KOPT-K1 (cell line): Measurements from ENCODE around the gene DNAJB1.
"Not testable (repeated sequence)": the region's sequence is repeated elsewhere in the genome, so short reads cannot be mapped to it uniquely, and the experiment has no call there.

ENCODE experiments used
- H3K27ac ChIP-seq: fragments of 200-600 bp; sonication (generic); 2 replicates; pipeline ENCODE4 v1.5.1; 2016; ENCODE audit warnings: antibody characterized with exemption, mild to moderate bottlenecking, low read depth, low read length; ENCODE audit not compliant: poor library complexity, severe bottlenecking
- H3K36me3 ChIP-seq: fragments of 200-600 bp; sonication (generic); 2 replicates; pipeline ENCODE4 v1.5.1; 2017; ENCODE audit warnings: antibody characterized with exemption, mild to moderate bottlenecking, low read length, moderate library complexity; ENCODE audit not compliant: insufficient read depth
- H3K9me3 ChIP-seq: fragments of 200-600 bp; sonication (generic); 2 replicates; pipeline ENCODE4 v1.5.1; 2017; ENCODE audit warnings: antibody characterized with exemption, low read length, mild to moderate bottlenecking; ENCODE audit not compliant: insufficient read depth, poor library complexity, severe bottlenecking

Gene DNAJB1

DNA sequence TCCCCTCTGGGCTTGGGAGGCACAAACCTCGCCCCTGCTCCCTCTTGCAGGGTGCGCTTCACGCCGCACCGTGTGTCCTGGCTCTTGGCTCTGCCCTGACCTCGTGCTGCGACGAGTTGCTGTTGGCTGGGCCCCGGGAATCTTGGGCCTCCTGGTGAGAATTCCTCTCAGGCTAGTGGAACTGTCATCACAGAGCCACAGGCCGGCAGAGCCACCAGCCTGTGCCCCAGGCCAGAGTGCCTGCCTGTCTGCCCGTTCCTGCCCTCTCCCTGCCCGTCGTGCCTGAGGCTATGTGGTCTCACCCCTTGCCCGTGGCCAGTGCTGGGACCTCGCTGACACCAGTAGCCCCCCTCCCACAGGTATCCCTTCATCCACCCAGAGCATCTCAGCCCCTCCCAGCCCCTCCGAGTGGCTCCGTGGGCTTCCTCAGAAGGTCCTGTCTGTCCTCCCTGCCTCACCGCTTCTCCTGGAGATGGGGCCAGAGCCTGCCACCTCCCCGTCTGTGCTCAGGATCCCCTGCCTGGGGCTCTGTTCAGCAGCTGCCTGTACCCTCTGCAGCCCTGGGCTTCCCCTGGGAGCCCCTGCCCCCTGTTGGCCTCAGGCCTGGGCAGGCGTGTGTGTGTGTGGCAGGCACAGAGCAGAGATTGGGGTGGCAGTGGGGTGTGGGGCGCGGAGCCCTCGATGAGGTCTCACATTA, 40.3 kb upstream of the DNAJB1 start:
- Histone ChIP-seq H3K9me3 (no peaks in the 10 kb centered on the region), H3K36me3 (peaks cover 20% of the 10 kb centered on the region), H3K27ac (no peak overlapping the region)

DNA sequence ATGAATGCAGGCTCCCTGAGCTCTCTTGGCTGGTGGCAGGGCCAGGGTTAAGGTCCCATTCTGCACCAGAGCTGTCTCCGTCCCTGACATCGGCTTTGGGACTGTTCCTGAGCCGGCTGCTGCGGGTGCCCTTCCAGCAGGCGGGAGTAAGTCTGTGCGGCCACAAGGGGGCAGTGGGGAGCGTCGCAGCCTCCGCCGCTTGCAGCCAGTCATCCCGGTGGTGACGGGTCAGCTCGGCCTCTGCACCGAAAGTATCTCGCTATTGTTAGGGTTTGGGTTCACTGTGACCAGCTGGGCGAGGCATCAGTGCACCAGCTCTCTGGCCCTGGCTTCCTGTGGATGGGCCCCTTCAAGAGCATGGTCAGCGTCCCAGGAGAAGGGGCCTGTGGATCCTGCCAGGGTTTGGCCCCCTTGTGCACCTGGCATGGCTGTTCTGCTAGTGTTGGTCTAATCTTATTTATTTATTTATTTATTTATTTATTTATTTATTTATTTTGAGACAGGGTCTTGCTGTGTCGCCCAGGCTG, 38.5 kb upstream of the DNAJB1 start:
- H3K9me3 ChIP-seq = no peaks in the 10 kb centered on the region
- H3K27ac ChIP-seq = no peak overlapping the region

DNA sequence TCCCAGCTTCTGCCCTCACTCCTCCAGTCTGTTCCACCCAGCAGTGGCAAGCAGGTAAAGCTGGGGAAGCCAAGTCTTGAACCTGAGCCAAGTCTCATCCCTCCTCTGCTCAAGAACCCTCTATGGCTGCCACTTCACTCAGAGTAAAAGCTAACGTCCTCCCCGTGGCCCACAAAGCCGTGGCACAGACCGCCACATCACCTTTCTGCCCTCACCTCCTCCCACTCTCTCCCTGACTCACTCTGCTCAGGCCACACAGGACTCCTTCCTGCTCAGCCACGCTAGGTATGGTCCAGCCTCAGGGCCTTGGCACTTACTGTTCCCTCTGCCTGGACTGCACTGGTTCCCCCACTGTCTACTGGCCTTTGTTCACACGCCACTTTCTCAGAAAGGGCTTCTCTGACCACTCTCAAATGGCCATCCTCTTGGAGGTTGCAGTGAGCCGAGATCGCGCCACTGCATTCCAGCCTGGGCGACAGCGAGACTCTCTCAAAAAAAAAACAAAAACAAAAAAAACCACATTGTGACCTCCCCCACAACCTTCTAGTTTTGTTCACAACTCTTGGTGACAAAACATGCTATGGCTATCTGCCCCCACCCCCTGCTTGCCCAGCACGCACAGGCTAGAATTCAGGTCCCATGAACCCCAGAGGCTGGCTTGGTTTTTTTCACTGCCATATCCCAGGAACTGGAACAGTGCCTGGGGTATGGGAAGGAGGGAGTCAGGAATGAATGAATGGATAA, 37.9 kb upstream of the DNAJB1 start:
- H3K9me3 ChIP-seq = no peaks in the 10 kb centered on the region
- H3K27ac ChIP-seq = no peak overlapping the region
- H3K36me3 ChIP-seq = peaks cover 21% of the 10 kb centered on the region; the same call in 1 of the 2 replicates

More for the DNA sequence above, 38.5 kb upstream of the DNAJB1 start:
- peaks cover 21% of the 10 kb centered on the region; the same call in 1 of the 2 replicates for H3K36me3 ChIP-seq

DNA sequence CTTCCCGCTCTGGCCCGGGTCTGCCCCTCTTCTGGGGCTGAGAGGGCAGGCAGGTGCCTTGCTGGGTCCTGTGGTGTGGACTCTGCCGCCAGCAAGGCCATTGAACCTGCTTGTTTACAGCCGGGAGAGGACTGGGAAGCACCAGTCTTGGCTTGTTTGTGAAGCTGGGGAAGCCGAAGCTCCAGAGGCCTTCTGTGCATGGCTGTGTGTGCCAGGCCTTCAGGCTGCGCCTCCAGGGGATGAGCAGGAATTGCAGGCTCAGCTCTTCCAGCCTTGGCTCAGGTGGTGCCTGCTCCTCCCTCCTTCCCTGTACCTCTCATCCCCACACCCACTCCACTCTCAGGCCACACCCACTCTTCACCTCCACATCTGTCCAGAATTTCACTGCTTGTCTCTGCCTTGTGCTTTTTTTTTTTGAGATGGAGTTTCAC, 36.2 kb upstream of the DNAJB1 start:
- peaks cover 32% of the 10 kb centered on the region; the same call in 1 of the 2 replicates for H3K36me3 ChIP-seq
- H3K27ac ChIP-seq = no peak overlapping the region
- no peaks in the 10 kb centered on the region for H3K9me3 ChIP-seq

DNA sequence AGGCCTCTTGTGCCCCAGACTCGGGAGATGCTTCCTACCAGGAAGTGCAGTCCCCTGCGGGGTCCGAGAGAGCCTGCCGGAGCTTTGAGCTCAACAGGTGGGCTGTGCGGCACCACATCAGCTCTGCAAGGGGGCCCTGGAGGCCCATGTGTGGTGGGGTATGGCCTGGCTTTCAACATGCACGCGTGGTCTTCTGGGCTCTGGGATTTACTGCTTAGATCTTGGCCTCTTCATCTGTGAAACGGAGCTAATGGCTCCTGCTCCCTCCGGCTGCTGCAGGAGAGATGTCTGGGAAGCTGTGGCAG, 35.7 kb upstream of the DNAJB1 start:
- Histone ChIP-seq H3K27ac (no peak overlapping the region), H3K9me3 (no peaks in the 10 kb centered on the region), H3K36me3 (peaks cover 37% of the 10 kb centered on the region; the same call in 1 of the 2 replicates)

DNA sequence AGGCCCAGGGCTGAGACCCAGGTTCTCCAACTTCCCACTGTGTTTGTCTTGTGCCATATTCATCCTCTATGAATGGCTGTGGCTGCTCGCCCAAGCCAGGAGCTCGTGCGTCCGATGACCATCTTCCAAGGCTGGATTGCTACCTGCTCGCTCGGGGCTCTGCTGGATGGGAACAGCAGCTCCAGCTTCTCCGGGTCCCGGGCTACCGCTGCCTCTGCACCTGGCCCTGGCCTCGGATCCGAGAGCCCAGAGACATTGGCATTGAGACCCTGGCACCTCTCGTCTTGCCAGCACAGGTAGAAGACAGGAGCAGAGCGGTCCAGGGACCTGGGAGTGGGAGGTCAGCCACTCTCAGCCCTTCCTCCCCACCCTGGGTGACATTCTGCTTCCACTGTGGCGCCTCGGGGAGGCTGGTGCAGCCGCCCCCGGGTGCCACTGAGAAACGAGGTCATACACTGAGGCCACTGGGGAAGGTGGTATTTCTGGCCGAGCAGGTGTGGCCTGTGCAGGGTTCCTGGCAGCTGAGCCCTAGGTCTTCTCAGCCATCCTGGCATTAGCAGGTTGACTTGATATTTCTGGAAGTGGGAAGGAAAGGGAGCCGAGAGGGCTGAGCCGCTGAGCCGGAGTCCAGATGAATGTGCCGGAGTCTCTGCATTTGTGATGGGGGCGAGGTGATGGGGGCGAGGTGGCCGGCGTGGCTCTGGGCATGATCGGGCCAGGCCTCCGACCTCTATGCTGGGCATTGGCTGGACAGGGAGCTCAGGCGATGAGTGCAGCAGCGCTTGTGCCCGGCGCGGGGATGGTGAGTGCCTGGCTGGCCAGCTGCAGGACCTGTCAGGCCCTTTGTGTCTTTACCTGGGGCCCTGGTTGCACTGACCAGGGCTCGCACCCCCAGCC, 35.1 kb upstream of the DNAJB1 start:
- Histone ChIP-seq H3K27ac (no peak overlapping the region), H3K9me3 (no peaks in the 10 kb centered on the region)

DNA sequence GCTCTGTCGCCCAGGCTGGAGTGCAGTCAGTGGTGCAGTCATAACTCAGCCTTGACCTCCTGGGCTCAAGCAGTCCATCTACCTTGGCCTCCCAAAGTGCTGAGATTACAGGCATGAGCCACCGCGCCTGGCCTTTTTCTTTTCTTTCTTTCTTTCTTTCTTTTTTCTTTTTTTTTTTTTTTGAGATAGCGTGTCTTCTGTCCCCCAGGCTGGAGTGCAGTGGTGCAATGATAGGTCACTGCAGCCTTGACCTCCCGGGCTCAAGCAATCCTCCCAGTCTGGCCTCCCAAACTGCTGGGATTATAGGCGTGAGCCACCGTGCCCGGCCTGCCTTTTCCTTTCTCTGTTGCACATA, 33.8 kb upstream of the DNAJB1 start:
- peak overlapping the region; percentile 11 for H3K27ac ChIP-seq
- H3K36me3 ChIP-seq = peaks cover 45% of the 10 kb centered on the region; the same call in 1 of the 2 replicates
- H3K9me3 ChIP-seq = not testable (repeated sequence)

More for the DNA sequence above, 35.1 kb upstream of the DNAJB1 start:
- peaks cover 43% of the 10 kb centered on the region; the same call in 1 of the 2 replicates for H3K36me3 ChIP-seq

DNA sequence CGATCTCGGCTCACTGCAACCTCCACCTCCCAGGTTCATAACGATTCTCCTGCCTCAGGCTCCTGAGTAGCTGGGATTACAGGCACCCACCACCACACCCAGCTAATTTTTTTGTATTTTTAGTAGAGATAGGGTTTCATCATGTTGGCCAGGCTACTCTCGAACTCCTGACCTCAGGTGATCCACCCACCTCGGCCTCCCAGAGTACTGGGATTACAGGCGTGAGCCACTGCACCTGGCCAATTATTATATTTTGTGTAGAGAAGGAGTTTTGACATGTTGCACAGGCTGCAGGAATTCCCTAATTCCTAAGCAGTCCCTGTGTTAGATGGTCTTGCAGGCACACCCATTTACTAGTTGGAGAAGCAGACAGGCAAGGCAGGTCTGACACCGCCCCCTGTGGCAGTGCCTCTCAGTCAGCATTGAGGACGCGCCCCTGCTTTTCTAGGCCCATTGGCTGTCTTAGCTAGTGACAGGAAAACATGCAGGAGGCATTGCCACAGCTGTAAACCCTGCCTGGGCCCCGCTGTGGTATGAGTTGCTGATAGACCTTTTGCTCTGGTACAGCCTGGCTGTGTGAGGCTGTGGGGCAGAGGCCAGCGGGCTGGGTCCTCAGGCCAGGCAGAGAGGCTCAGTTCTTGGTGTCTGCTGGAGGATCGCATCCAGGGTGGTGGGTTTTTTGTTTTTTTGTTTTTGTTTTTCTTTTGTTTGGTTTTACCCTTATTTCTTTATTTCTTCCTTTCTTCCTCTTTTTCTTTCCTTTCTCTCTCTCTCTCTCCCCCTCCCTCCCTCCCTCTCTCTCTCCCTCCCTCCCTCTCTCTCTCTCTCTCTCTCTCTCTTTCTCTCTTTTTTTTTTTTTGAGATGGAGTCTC, 33.2 kb upstream of the DNAJB1 start:
- Histone ChIP-seq H3K27ac (peak overlapping the region; percentile 11), H3K36me3 (peaks cover 50% of the 10 kb centered on the region; the same call in 1 of the 2 replicates)
- not testable (repeated sequence) for H3K9me3 ChIP-seq

DNA sequence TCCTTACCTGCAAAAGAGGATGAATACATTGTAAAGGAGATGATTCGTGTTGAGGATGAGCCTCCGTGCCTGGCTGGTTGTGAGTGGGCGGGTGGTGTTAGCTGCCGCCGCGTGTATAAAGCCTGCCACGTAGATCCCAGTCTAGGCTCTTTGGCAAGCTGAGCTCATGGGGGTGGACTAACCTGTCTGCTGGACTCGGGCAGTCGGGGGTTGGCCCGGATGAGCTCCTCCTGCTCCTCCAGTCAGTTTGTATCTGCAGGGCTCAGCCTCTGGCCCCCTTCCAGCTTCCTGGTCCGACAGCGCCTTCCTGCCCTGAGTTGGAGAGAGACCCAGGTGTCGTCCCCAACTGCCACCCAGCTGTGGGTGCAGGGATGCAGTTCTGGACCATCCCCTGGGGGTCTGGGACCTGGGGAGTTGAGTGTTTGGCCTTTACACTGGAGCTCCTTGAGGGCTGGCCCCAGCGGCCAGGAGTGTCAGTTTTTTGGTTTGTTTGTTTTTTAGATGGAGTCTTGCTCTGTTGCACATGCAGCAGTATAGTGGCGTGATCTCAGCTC, 32.1 kb upstream of the DNAJB1 start:
- no peaks in the 10 kb centered on the region for H3K9me3 ChIP-seq
- no peak overlapping the region for H3K27ac ChIP-seq
- H3K36me3 ChIP-seq = peaks cover 57% of the 10 kb centered on the region; the same call in 1 of the 2 replicates

DNA sequence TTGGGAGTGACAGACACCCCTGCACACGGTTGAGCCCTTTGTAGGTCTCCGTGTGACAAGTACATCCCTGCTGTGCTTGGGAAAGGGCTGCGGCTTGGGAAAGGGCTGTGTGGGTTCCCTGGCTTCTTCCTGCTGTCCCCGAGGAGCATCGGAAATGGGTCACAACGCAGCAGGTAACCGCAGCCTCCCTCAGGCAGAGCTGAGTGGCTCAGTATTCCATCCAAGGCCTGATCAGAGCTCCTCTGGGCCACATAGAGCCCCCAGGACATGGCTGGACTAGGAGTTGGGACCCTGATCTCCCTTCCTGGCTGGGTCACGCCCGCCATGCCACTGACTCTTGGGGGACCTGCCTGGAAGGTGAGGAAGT, 27.5 kb upstream of the DNAJB1 start:
- Histone ChIP-seq H3K9me3 (no peaks in the 10 kb centered on the region), H3K36me3 (peaks cover 46% of the 10 kb centered on the region; the same call in 1 of the 2 replicates), H3K27ac (no peak overlapping the region)

DNA sequence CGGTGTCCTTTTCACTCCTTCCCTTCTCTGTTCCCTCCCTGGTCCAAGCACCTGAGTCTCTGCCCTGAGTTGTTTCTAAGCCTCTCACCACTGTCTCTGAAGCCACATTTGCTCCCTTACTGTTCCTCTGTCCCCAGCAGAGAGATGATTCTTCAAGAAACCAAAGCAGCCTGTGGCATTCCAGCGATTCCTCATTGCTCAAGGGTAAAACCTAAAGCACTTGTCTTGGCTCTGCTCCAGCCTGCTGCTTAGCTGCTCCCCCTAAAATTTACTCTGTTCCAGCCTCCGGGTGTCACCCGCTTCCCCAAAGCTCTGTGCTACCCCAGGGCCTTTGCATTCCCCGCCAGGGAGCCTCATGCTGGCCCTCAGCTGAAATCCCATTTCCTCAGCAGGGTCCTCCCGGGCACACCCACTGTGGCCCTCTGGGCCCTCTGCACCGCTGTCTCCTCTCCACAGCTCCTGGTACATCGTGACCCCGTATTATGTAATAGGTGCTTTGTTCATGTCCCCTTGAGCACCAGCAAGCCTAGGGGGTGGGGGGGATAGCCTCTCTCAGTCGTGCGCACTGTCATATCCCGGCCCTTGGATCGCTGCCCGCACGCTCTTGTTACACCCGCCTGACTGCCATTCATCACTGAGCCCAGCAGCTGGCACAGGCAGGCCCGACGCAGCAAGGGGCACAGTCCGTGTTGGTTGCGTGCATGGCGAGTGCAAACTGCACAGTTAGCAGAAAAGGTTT, 26.9 kb upstream of the DNAJB1 start:
- Histone ChIP-seq H3K9me3 (no peaks in the 10 kb centered on the region), H3K27ac (no peak overlapping the region), H3K36me3 (peaks cover 40% of the 10 kb centered on the region; the same call in 1 of the 2 replicates)

DNA sequence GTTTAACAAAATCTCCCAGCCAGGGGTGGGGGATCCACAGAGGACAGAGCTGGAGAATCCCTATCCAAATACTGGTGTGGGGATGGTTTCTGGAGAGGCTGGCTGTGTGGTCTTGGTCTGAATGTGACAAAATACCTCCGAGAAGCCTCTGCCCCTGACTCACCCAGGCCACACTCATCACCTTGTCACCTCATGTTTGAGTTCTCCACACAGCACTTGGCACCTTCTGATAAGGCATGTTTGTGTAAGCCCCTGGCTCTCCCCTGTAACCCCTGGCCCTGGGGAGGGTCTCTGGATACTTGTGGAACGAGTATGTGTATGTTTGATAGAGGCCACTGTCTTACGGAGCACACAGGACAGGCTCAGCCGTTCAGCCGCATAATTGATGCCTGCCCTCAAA, 25.9 kb upstream of the DNAJB1 start:
- H3K27ac ChIP-seq = no peak overlapping the region
- no peaks in the 10 kb centered on the region for H3K9me3 ChIP-seq
- peaks cover 39% of the 10 kb centered on the region for H3K36me3 ChIP-seq

DNA sequence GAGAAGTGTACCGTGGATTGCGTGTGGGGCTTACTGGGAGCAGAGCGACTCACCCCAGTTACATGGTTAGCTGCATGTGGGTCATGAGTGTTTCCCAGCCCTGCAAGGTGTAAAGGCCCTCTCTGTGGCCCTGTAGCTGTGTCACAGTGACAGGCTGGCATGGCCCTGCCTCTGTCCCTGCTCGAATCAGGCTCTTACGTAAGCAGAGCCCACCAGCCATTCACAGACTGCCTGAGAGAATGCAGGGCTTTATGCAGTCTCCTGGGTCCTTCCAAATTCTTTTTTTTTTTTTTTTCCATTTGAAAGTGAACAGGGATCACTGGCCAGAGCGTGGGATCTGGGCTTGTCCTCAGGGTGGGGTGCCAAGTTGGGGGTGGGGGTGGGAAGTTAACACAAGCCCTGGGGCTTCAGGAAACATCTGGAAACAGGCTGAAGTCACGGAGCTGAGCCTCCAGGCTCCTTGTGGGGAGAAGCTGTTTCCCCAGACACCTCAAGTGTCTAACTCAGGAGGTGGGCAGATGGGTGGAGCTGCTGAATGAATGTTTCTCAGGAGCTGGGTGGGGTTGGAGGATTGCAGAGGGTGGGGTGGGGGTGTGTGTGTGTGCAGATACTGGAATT, 24.6 kb upstream of the DNAJB1 start:
- H3K9me3 ChIP-seq = no peaks in the 10 kb centered on the region
- H3K27ac ChIP-seq = no peak overlapping the region
- H3K36me3 ChIP-seq = peaks cover 30% of the 10 kb centered on the region
